ENCODE measurements around the gene SYCP1.

Gene SYCP1

GRCh38 chr1:114959423-114959822 is 104.8 kb downstream of the SYCP1 start:
- TF ChIP-seq CTCF (IDR thresholded peaks at IDR 0.05; ENCODE audit: low read depth, low read length), result no peak
- H3K4me3 ChIP-seq (replicated peaks in 1 of 2; ENCODE audit: low read depth in 2 of 2, low read length in 2 of 2), result no peak overlapping the region
- no peak for DNase-seq (ENCODE audit: low read depth in 2 of 2)

GRCh38 chr1:114976891-114977290 is 122.2 kb downstream of the SYCP1 start:
- no peak for DNase-seq (ENCODE audit: low read depth in 2 of 2)
- no peak overlapping the region for H3K4me3 ChIP-seq (replicated peaks in 1 of 2; ENCODE audit: low read depth in 2 of 2, low read length in 2 of 2)
- TF ChIP-seq CTCF (IDR thresholded peaks at IDR 0.05; ENCODE audit: low read depth, low read length), result no peak

- H3K4me3 ChIP-seq (replicated peaks in 1 of 2; ENCODE audit: low read depth in 2 of 2, low read length in 2 of 2), result no peak overlapping the region
- DNase-seq (ENCODE audit: low read depth in 2 of 2), result peak; percentile 63 to 71
- peak; percentile 58 for TF ChIP-seq CTCF (IDR thresholded peaks at IDR 0.05; ENCODE audit: low read depth, low read length)
Observed at GRCh38 chr1:114979278-114979891, 124.7 kb downstream of the SYCP1 start.

GRCh38 chr1:114982251-114982650 is 127.6 kb downstream of the SYCP1 start:
- no peak for DNase-seq (ENCODE audit: low read depth in 2 of 2)
- no peak for TF ChIP-seq CTCF (IDR thresholded peaks at IDR 0.05; ENCODE audit: low read depth, low read length)
- H3K4me3 ChIP-seq (replicated peaks in 1 of 2; ENCODE audit: low read depth in 2 of 2, low read length in 2 of 2), result no peak overlapping the region

- no peak for TF ChIP-seq CTCF (IDR thresholded peaks at IDR 0.05; ENCODE audit: low read depth, low read length)
- peak; percentile 0 to 71 for DNase-seq (ENCODE audit: low read depth in 2 of 2)
- H3K4me3 ChIP-seq (replicated peaks in 1 of 2; ENCODE audit: low read depth in 2 of 2, low read length in 2 of 2), result no peak overlapping the region
Observed at GRCh38 chr1:114986286-114986685, 131.6 kb downstream of the SYCP1 start.

- no peak overlapping the region for H3K4me3 ChIP-seq (replicated peaks in 1 of 2; ENCODE audit: low read depth in 2 of 2, low read length in 2 of 2)
- DNase-seq (ENCODE audit: low read depth in 2 of 2), result no peak
Observed at GRCh38 chr1:114988095-114988494, 133.4 kb downstream of the SYCP1 start.

More at GRCh38 chr1:114988095-114988494, 133.4 kb downstream of the SYCP1 start:
- no peak for TF ChIP-seq CTCF (IDR thresholded peaks at IDR 0.05; ENCODE audit: low read depth, low read length)
